HG03575 (cell line): Measurements from ENCODE around the gene GPR143.

ENCODE experiments used
- ATAC-seq: cut with Tn5 transposase; IDR thresholded peaks from one replicate; pipeline ENCODE4 v1.9.1; 2021; ENCODE audit not compliant: unreplicated experiment, insufficient number of reproducible peaks, low FRiP score; ENCODE audit errors: extremely low read depth

The GPR143 gene

GRCh38 chrX:9724711-9725110 is 40.9 kb downstream of the GPR143 start:
- no peak for ATAC-seq

DNA sequence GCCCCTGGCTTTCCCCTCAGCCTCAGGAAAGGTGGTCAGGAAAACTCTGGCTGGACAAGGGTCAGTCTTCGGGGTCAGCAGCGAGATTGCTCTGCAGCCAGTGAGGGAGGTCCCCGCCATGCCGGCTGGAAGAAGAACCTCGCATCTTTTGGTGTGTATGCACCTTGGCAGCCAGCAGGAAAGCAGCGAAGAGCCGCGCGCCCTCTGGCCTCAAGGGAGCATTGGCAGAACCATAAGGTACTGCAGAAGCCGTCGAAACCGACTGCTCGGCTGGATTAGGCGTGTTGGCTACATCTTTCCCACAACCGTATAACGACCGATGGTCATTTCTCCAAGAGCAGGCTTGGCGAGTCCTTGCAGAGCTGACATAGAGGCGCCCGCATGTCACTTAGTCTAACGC is 48.3 kb downstream of the GPR143 start:
- ATAC-seq, result no peak

GRCh38 chrX:9710332-9710731 is 55.3 kb downstream of the GPR143 start:
- ATAC-seq, result no peak

DNA sequence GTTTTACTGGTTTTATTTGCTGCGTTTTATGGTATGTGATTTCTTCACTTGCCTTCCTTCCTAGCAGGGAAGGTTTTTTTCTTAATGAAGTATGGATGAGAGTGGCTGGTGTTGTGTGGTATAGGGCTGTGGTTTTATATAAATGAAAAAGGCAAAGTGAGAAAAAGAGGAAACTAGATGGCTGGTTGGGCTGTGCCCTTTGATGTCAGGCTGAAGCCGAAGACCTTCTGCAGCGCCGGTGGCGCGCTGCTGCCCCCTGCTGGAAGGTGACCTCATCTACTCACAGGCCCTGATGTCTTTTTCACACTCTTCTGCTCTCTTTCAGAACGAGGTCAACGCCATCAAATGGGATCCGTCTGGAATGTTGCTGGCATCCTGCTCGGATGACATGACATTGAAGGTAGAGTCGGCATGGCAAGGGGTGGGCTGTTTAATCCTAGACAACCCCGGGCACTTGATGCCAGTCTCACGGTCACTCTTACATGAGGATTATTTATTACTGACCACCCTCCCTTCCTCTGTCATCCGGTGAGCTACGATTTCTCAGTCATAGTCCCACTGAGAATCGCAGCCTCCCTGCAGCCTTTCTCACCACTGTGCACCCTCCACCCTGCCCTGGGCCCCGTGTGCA is 56.6 kb downstream of the GPR143 start:
- peak; percentile 73 for ATAC-seq

- no peak for ATAC-seq
Measured at GRCh38 chrX:9708086-9708485, 57.6 kb downstream of the GPR143 start.

DNA sequence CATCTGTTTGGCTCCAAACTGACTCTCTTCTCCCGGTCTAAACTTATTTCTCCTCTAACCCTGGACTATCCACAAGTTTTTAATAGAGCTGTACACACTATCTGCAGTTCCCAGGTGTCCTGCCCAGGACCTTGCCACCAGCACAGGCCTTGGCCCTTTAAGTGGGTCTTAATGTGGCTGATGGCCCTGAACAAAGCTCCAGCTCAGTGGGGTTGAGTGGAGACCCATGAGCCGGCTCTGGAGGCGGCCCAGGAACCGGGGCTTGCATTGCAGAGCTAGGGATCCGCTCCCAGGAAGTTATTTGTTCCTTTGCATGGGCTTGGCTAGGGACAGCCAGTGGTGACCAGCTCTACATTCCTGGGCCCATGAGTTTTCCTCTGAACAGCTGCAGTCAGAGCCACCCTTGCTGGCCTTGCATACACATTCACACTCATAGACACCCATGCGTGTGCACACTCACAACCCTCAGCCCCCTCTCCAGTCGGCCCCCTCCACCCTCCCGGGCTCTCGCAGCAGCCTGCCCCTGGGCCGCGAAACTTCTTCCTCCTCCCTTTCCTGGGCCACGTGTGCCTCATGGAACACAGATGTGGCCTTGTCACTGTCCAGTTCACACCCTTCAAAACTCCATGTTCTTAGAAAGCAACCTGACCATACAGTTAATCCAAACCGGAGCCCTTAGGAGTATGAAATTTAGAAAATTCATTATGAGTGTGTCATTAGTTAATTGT is 58.2 kb downstream of the GPR143 start:
- ATAC-seq, result no peak

- no peak for ATAC-seq
Measured at GRCh38 chrX:9706421-9706820, 59.2 kb downstream of the GPR143 start.

DNA sequence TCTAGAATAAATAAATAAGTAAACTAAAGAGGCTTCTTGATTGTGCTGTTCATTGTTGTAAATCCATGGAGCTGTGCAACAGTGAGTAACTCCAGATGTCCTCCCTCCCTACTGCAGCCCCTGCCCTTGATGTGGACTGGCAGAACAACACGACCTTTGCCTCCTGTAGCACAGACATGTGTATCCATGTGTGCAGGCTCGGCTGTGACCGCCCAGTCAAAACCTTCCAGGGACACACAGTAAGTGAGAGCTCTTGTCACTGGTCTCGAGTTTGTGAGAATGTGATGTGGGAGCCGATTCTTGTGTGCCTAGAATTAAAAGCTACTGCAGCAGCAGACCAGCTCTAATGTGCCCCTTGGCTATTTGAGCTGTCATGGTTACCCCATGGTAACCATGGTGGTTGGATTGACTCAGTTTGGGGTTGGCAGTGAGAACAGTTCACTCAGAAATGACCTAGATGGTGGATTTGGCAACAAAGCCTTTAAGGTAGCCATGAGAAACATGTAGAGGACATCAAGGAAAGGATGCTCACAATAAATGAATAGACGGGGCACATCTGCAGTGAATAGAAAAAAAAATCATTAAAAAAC is 60.7 kb downstream of the GPR143 start:
- ATAC-seq, result no peak

GRCh38 chrX:9703406-9703805 is 62.2 kb downstream of the GPR143 start:
- no peak for ATAC-seq

GRCh38 chrX:9701790-9702189 is 63.9 kb downstream of the GPR143 start:
- no peak for ATAC-seq

- ATAC-seq, result no peak
Measured at GRCh38 chrX:9700555-9700954, 65.1 kb downstream of the GPR143 start.

- ATAC-seq, result no peak
Measured at GRCh38 chrX:9698576-9698975, 67.1 kb downstream of the GPR143 start.

GRCh38 chrX:9693307-9694001 is 72.2 kb downstream of the GPR143 start:
- no peak for ATAC-seq

GRCh38 chrX:9690046-9690445 is 75.6 kb downstream of the GPR143 start:
- ATAC-seq, result no peak

GRCh38 chrX:9688833-9689232 is 76.8 kb downstream of the GPR143 start:
- no peak for ATAC-seq

DNA sequence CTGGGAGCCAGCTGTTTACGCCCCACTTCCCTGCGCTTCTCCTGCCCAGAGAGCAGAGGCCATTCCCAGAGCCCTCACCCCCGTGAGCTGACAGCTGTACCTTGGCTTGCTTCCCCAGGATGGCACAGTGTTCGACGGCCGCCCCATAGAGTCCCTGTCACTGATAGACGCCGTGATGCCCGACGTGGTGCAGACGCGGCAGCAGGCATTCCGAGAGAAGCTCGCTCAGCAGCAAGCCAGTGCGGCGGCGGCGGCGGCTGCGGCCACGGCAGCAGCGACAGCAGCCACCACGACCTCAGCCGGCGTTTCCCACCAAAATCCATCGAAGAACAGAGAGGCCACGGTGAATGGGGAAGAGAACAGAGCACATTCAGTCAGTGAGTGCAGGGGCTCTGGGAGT is 77.7 kb downstream of the GPR143 start:
- no peak for ATAC-seq

DNA sequence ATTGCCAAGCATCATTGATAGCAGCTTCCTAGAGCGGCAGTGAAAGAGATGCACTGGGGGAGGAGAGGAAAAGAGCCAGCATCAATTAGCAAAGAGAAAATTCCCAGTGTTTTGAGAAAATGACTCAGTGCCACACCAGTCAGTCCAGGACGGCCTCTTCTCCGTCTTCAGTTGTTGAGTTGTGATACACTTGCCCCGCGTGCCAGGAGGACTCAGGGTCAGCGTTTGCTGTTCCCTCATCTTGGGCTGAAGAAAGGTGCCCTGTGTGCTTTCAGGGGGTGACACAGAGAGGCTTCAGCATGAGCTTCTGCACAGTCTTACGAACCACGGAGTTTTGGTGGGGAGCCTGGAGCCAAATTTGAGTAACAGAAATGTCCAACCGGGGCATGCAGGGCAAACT is 82.3 kb downstream of the GPR143 start:
- no peak for ATAC-seq

DNA sequence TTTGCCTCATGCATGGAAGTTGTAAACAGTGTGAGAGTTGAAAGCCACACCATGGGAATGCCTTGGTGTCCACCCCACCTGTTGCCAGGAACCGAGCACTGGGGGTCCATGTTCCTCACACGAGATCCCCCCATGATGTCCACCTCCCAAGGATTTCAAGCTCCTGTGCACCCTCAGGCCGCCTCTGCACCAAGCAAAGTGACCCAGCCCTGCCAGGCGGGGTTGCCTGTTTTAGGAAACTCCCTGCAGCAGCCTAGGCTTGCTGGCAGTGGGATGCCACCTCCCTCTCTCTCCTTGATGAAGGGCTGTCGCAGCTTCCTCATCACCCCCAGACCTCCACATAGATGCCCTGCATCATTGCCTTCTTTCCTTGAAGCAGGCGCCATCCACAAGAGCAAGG is 82.8 kb downstream of the GPR143 start:
- no peak for ATAC-seq

GRCh38 chrX:9682456-9682855 is 83.2 kb downstream of the GPR143 start:
- ATAC-seq, result no peak

DNA sequence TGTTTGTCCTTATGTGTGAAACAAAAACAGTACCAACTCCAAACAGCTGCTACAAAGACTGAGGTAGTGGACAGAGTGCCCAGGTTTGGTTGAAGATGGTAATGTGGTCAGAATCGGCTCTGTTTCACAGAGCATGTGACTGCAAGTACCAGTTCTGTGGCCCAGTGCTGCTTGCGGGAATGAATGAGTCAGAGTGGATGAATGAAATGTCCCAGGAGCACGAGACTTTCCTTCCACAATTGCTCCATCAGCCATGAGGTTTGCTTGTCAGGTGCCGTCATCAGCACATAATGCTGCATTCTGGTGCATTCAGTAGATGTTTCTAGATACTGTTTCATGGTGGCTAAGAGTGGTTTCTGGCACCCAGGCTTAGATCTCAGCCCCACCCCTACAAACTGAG is 84.2 kb downstream of the GPR143 start:
- no peak for ATAC-seq
